HG03342 (cell line): ENCODE measurements around the gene SEC22B.
"Not testable (repeated sequence)": the region's sequence is repeated elsewhere in the genome, so short reads cannot be mapped to it uniquely, and the experiment has no call there.

ENCODE experiments used
- ATAC-seq: cut with Tn5 transposase; IDR thresholded peaks from one replicate; pipeline ENCODE4 v1.9.1; 2021; ENCODE audit warnings: mild to moderate bottlenecking, moderate library complexity; ENCODE audit not compliant: unreplicated experiment

The SEC22B gene

GRCh38 chr1:120176092-120176855 is at the start of gene SEC22B:
Gene SEC22B (minus strand): TSS chr1:120176520. CDS start chr1:120176381, 139 bp downstream.
- ATAC-seq: peak; percentile 99

GRCh38 chr1:120217933-120218332 is 41.6 kb upstream of the SEC22B start:
- ATAC-seq: not testable (repeated sequence)

GRCh38 chr1:120217175-120217929 is 41.0 kb upstream of the SEC22B start:
- ATAC-seq: not testable (repeated sequence)

- ATAC-seq: not testable (repeated sequence)
Observed at GRCh38 chr1:120213606-120214005, 37.3 kb upstream of the SEC22B start.

GRCh38 chr1:120210754-120211153 is 34.4 kb upstream of the SEC22B start:
- not testable (repeated sequence) for ATAC-seq

GRCh38 chr1:120196863-120197775 is 20.8 kb upstream of the SEC22B start:
- ATAC-seq: not testable (repeated sequence)

- ATAC-seq: not testable (repeated sequence)
Observed at GRCh38 chr1:120188626-120189025, 12.3 kb upstream of the SEC22B start.

GRCh38 chr1:120182176-120182707 is 5.9 kb upstream of the SEC22B start:
- ATAC-seq: not testable (repeated sequence)

GRCh38 chr1:120179811-120180690 is 3.7 kb upstream of the SEC22B start:
- ATAC-seq: not testable (repeated sequence)

- ATAC-seq: no peak
Observed at GRCh38 chr1:120178799-120179756, 2.8 kb upstream of the SEC22B start.

GRCh38 chr1:120178058-120178457 is 1.7 kb upstream of the SEC22B start:
- ATAC-seq: not testable (repeated sequence)

- ATAC-seq: not testable (repeated sequence)
Observed at GRCh38 chr1:120175688-120176087, 632 bp downstream of the SEC22B start.

- not testable (repeated sequence) for ATAC-seq
Observed at GRCh38 chr1:120164761-120165160, 11.6 kb downstream of the SEC22B start.

- not testable (repeated sequence) for ATAC-seq
Observed at GRCh38 chr1:120162015-120162414, 14.3 kb downstream of the SEC22B start.

- ATAC-seq: not testable (repeated sequence)
Observed at GRCh38 chr1:120158495-120158894, 17.8 kb downstream of the SEC22B start.

GRCh38 chr1:120158086-120158485 is 18.2 kb downstream of the SEC22B start:
- not testable (repeated sequence) for ATAC-seq

GRCh38 chr1:120150138-120150822 is 26.0 kb downstream of the SEC22B start:
- ATAC-seq: not testable (repeated sequence)
